Measurements from ENCODE around the gene IFNAR1. TPM values are rescaled to one million over a fixed set of nuclear protein-coding genes. Genes with fewer than 3 reads are reported as not detected.
"Not testable (repeated sequence)": the region's sequence is repeated elsewhere in the genome, so short reads cannot be mapped to it uniquely, and the experiment has no call there.

Gene IFNAR1
- total RNA-seq, 1 experiment from 2014 or later: 3.4 TPM

DNA sequence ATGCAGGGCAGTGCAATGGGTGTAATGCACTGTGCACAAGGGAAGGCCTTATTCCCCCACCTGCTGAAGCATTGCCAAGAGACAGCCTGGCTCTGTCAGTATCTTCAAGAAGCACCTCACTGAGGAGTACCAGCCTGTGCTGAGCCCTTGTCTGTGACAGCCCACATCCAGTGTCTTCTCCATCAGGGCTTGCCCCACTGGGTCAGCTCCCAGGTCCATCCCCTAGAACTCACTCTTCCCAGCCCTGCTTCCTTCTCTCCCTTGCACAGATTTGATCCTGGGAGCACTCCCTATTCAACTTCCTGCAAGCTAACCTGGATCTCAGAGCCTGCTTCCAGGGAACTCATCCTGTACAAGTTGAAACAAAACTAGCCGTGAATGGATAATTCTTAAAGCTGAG is 44.8 kb downstream of the IFNAR1 start:
- no peak for DNase-seq (ENCODE audit: low spot score)
- in situ Hi-C loops (cut with HindIII; ENCODE audit: low sequenced_read_pairs): no loop called here

DNA sequence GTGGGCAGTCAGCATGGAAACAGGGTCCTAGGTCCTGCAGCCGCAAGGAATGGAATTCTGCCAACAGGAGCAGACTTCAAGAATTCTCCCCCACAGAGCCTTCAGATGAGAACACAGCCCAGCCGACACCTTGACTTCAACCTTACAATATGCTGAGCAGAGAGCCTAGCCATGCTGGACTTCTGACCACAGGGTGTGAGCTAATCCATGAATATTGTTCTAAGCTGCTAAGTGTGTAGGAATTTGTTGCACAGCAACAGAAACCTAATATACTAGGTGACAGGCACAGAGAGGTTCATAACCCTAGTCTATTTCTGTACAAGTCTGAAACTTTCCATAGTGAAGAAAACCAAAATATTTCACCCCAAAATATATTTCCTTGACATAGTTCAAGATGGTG is 45.5 kb downstream of the IFNAR1 start:
- in situ Hi-C loops (cut with HindIII; ENCODE audit: low sequenced_read_pairs): no loop called here
- DNase-seq (ENCODE audit: low spot score): no peak

GRCh38 chr21:33371366-33371765 is 46.6 kb downstream of the IFNAR1 start:
- no peak for DNase-seq (ENCODE audit: low spot score)
- in situ Hi-C loops (cut with HindIII; ENCODE audit: low sequenced_read_pairs): no loop called here

- DNase-seq (ENCODE audit: low spot score): no peak
Observed at GRCh38 chr21:33372582-33372981, 47.8 kb downstream of the IFNAR1 start.

DNA sequence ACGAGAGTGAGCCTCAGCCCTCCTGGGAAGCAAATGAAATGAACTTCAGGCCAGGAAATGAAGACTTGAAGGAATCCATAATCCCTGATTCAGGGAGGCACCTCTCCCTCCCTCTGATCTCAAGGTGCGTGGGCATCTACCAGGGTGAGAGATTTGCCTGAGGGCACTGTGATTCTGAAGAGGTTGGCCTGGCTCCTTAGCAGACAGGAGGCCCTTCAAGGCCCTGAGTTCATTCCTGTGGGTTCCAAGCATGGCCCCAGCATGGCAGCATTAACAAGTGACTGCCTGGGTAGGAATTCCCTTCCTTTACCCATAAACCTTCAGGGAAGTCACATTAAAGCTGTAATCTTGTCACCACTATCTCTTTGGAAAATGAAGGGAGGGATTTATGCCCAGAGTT is 48.7 kb downstream of the IFNAR1 start:
- no peak for DNase-seq (ENCODE audit: low spot score)
- in situ Hi-C loops (cut with HindIII; ENCODE audit: low sequenced_read_pairs): no loop called here

More at GRCh38 chr21:33372582-33372981, 47.8 kb downstream of the IFNAR1 start:
- in situ Hi-C loops (cut with HindIII; ENCODE audit: low sequenced_read_pairs): no loop called here

GRCh38 chr21:33374080-33374449 is 49.3 kb downstream of the IFNAR1 start:
- no peak for DNase-seq (ENCODE audit: low spot score)
- in situ Hi-C loops (cut with HindIII; ENCODE audit: low sequenced_read_pairs): no loop called here

DNA sequence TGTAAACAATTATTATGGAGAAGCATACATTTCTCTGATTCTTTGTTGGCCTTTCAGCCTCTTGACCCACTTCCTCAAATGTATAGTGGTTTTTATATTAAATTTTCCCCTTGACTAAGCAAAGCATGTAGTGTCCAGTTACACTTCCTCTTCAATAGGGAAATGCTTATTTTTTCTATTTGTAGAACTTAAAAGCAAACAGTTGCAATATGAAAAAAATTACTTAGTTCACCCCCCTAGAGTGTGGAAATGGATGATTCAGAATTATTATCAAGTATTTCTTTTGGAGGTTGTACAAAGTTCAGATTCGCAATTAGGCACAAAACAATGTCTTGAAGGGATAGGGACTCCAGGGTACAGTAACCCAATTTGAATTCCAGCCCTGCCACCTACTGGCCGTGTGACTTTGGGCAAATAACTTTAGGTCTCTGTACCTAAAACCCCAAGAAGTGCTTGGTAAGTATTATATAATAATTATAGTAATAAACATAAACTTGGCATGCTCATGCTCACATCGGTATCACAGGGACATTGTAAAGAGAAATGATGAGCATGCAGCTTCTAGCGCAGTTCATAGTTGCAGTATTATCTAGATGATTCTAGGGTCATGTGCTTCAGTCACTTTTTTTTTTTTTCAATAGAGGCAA is 49.8 kb downstream of the IFNAR1 start:
- no peak for DNase-seq (ENCODE audit: low spot score)
- in situ Hi-C loops (cut with HindIII; ENCODE audit: low sequenced_read_pairs): no loop called here

DNA sequence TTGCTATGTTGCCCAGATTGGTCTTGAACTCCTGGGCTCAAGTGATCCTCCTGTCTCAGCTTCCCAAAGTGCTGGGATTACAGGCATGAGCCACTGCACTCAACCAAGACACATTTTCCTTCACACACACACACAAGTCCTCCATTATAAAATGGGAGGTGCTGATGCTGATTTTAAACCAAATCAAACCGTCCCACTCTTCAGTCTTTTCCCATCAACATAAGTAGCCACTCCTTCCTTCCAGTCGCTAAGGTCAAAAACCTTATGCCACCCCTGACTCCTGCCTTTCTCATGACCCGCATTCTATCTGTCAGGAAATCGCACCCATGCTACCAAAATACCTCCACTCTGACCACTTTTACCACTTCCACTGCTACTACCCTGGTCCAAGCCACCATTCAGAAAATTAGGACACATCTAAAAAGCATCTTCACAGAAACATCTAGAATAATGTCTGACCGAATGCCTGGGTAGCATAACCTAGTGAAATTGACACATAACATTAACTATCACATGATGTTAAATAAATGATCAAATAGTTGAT is 50.4 kb downstream of the IFNAR1 start:
- in situ Hi-C loops (cut with HindIII; ENCODE audit: low sequenced_read_pairs): no loop called here
- DNase-seq (ENCODE audit: low spot score): no peak

DNA sequence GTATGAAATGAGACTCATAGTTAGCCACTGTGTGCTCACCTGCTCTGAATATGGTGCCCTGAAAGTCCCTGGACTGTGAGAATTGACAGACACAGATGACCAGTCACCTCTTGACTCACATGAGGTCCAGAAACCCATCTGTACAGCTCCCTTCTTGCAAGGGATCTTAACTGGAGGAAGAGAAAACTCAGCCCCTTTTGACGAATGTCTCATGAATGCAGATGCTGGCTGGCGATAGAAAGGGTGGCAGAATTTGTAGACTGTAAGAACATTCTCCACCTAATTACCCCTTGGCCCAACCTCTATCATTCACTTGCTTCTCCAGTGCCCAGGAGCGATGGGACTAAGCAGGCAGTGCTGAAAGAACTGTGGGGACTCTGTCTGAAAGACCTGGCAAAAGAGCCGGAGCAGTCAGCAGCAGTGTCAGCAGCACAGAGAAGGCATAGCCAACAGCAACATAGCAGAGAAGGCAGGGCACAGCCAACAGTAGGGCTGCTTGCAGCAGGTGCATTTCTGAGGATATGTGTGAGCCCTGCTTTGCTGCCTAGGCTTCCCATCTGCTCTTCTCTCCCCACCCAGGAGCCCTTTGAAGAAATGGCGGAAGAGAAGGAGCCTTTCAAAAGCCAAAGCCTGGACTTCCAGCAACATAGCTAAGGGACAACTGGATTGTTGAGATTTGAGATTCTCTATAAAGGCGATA is 52.6 kb downstream of the IFNAR1 start:
- in situ Hi-C loops (cut with HindIII; ENCODE audit: low sequenced_read_pairs): no loop called here
- peak; percentile 35 for DNase-seq (ENCODE audit: low spot score)

- in situ Hi-C loops (cut with HindIII; ENCODE audit: low sequenced_read_pairs): no loop called here
- DNase-seq (ENCODE audit: low spot score): no peak
Observed at GRCh38 chr21:33378081-33378480, 53.3 kb downstream of the IFNAR1 start.

DNA sequence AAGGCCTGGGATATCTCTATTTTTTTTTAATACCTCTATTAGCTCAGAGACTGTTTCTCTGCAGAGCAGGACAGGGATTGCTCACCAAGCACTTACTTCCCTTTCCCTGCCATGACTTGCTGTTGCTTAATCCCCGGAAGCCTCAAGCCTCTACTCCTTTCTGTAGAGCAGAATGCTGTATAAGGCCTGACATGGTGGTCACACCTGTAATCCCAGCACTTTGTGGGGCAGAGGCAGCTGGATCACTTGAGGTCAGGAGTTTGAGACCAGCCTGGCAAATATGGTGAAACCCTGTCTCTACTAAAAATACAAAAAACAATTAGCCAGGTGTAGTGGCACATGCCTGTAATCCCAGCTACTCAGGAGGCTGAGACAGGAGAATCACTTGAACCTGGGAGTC is 55.2 kb downstream of the IFNAR1 start:
- in situ Hi-C loops (cut with HindIII; ENCODE audit: low sequenced_read_pairs); DNase-seq (ENCODE audit: low spot score): not testable (repeated sequence)

DNA sequence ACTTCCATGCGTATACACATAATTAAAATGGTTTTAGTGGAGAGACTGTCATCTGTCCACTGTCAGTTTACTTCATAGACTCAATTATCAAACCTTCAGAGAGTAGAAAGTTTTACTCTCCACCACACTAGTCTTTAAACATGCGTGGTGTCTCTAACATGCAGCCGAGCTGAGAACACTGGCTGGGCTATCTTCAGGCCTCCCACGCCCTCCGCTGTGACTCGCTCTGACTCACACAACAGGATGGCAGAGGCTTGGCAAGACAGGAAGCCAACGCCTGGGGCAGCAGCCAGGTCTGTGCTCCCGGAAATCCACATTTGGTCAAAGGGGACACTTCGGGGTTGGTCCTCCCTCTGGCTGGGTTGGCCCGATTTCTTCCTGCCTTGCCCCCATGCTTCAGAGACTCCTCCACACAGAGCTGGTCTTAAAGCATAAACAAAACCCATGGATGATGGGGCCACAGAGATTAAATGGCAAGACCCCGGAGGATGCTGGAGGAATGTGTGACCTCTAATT is 55.8 kb downstream of the IFNAR1 start:
- DNase-seq (ENCODE audit: low spot score): peak; percentile 88
- in situ Hi-C loops (cut with HindIII; ENCODE audit: low sequenced_read_pairs): no loop called here

- DNase-seq (ENCODE audit: low spot score); in situ Hi-C loops (cut with HindIII; ENCODE audit: low sequenced_read_pairs): not testable (repeated sequence)
Observed at GRCh38 chr21:33381381-33381780, 56.6 kb downstream of the IFNAR1 start.

- no peak for DNase-seq (ENCODE audit: low spot score)
- in situ Hi-C loops (cut with HindIII; ENCODE audit: low sequenced_read_pairs): no loop called here
Observed at GRCh38 chr21:33383056-33383888, 58.5 kb downstream of the IFNAR1 start.

GRCh38 chr21:33384841-33385331 is 60.1 kb downstream of the IFNAR1 start:
- DNase-seq (ENCODE audit: low spot score): no peak

DNA sequence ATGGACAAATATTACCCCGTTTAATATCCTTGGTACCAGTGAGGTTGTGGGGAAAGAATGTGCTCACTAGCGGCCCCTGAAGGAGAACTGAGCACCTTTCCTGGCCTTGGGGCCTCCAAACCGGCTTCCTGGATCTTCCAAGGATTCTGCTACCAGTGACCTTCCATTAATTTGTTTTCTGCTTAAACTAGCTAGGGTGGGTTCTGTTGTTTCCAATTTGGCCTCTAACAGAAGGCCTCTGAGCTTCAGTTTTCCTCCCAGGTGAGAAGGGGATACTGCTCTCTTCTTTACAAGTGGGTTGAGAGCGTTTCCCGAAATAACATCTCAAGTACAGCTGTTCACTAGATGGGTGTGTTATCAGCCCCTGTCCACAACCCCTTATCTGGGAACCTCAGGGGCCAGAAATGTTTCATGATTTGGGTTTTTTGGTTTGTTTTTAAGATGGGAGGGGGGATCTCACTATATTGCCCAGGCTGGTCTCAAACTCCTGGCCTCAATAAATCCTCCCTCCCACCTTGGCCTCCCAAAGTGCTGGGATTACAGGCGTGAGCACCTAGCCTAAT is 61.5 kb downstream of the IFNAR1 start:
- no peak for DNase-seq (ENCODE audit: low spot score)
- in situ Hi-C loops (cut with HindIII; ENCODE audit: low sequenced_read_pairs): no loop called here

More at GRCh38 chr21:33384841-33385331, 60.1 kb downstream of the IFNAR1 start:
- in situ Hi-C loops (cut with HindIII; ENCODE audit: low sequenced_read_pairs): no loop called here

GRCh38 chr21:33387294-33387693 is 62.5 kb downstream of the IFNAR1 start:
- no peak for DNase-seq (ENCODE audit: low spot score)
- in situ Hi-C loops (cut with HindIII; ENCODE audit: low sequenced_read_pairs): no loop called here

DNA sequence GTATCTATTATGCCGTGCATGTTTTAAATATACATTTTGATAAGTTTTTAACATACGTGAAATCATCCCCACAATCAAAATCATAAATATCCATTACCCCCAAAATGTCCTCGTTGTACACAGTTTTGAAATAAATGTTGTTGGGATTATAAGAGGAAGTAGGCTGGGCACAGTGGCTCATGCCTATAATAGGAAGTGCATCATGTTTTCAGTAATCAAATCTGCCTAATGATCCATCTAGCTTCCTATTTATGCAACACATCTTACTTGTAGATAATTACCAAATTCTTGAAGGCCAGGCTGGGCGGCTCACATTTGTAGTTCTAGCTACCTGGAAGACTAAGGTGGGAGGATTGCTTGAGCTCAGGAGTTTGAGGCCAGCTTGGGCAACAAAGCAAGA is 63.4 kb downstream of the IFNAR1 start:
- no peak for DNase-seq (ENCODE audit: low spot score)
- in situ Hi-C loops (cut with HindIII; ENCODE audit: low sequenced_read_pairs): no loop called here

DNA sequence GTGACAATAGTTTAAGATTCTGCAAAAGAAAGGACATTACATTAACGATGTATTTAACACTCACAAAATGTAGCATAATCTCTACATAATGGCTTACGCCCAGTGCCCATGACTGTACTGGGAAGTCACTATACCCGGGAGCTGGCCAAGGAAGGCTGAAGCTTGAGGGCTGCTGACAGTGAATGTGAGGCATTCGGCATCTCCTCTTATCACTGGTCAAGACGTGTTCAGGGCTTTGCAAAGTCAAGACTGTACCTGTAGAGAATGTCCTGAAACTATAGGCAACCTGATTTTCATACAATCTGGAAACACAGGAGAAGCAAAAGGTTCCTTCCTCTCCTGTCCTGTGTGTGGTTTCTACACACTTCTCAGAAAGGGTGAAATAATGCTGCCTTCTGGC is 65.7 kb downstream of the IFNAR1 start:
- in situ Hi-C loops (cut with HindIII; ENCODE audit: low sequenced_read_pairs): no loop called here

More for the DNA sequence above, 65.7 kb downstream of the IFNAR1 start:
- DNase-seq (ENCODE audit: low spot score): no peak
